ENCODE measurements around the gene ZDBF2. TPM values are rescaled to one million over a fixed set of nuclear protein-coding genes. Genes with fewer than 3 reads are reported as not detected.

ZDBF2 gene
- total RNA-seq, 1 donor from 2014 or later = 38.1 TPM

GRCh38 chr2:206324869-206325268 is 50.4 kb downstream of the ZDBF2 start:
- no peak for DNase-seq (ENCODE audit: low spot score)
- no peaks in the 10 kb centered on the region for H3K27me3 Mint-ChIP-seq (ENCODE audit: unreplicated experiment)
- no peak for TF ChIP-seq CTCF (IDR thresholded peaks at IDR 0.05; ENCODE audit: unreplicated experiment)
- H3K4me3 Mint-ChIP-seq (ENCODE audit: unreplicated experiment) = no peak overlapping the region
- H3K9me3 Mint-ChIP-seq (ENCODE audit: unreplicated experiment) = no peaks in the 10 kb centered on the region
- H3K27ac Mint-ChIP-seq (ENCODE audit: unreplicated experiment) = no peak overlapping the region
- no peaks in the 10 kb centered on the region for H3K4me1 Mint-ChIP-seq (ENCODE audit: unreplicated experiment)
- H3K36me3 Mint-ChIP-seq (ENCODE audit: low read depth, unreplicated experiment) = no peaks in the 10 kb centered on the region

GRCh38 chr2:206328974-206329373 is 54.5 kb downstream of the ZDBF2 start:
- no peaks in the 10 kb centered on the region for H3K27me3 Mint-ChIP-seq (ENCODE audit: unreplicated experiment)
- H3K4me3 Mint-ChIP-seq (ENCODE audit: unreplicated experiment) = no peak overlapping the region
- H3K4me1 Mint-ChIP-seq (ENCODE audit: unreplicated experiment) = no peaks in the 10 kb centered on the region
- no peak for DNase-seq (ENCODE audit: low spot score)
- no peak for TF ChIP-seq CTCF (IDR thresholded peaks at IDR 0.05; ENCODE audit: unreplicated experiment)
- no peaks in the 10 kb centered on the region for H3K36me3 Mint-ChIP-seq (ENCODE audit: low read depth, unreplicated experiment)
- no peaks in the 10 kb centered on the region for H3K9me3 Mint-ChIP-seq (ENCODE audit: unreplicated experiment)
- H3K27ac Mint-ChIP-seq (ENCODE audit: unreplicated experiment) = no peak overlapping the region

DNA sequence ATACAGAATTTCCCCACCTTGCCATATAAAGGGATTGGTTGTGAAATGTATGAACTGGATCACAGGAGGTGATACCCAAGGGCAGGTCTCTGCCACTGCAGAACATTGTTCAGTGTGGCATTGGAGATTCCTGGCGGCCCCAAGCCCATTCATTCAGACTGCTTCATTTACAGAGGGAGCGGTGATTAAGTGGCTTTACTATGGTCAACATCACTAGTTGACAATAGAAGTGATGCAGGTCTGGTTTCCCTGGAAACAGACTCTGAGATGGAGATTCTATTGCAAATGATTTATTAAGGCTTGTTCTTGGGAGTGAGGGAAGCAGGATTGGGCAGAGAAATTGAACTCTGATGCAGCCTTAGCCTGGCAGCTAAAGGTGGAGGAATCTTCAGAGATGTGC is 62.4 kb downstream of the ZDBF2 start:
- no peak for DNase-seq (ENCODE audit: low spot score)
- TF ChIP-seq CTCF (IDR thresholded peaks at IDR 0.05; ENCODE audit: unreplicated experiment) = no peak
- Mint-ChIP-seq H3K4me3 (ENCODE audit: unreplicated experiment) (no peak overlapping the region), H3K27ac (ENCODE audit: unreplicated experiment) (no peak overlapping the region), H3K9me3 (ENCODE audit: unreplicated experiment) (no peaks in the 10 kb centered on the region), H3K4me1 (ENCODE audit: unreplicated experiment) (no peaks in the 10 kb centered on the region), H3K27me3 (ENCODE audit: unreplicated experiment) (no peaks in the 10 kb centered on the region), H3K36me3 (ENCODE audit: low read depth, unreplicated experiment) (no peaks in the 10 kb centered on the region)

DNA sequence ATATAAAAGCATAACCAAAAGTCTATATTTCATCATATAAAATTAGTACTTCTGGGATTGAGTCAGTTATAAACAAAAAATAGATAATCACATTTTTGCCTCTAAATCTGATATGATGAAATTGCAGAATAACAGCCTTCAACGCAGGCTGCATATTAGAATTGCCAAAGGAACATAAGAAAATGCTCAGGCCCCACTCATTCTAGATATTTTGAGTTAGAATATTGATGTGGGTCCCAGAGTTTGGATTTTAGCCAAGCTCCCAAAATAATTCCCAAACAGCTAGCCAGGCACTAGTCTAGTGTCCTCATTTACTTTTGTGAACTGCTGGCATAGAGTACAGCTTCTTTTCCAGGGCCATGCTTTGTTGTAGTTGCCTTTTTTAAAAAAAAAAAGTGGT is 63.5 kb downstream of the ZDBF2 start:
- Mint-ChIP-seq H3K27ac (ENCODE audit: unreplicated experiment) (no peak overlapping the region), H3K9me3 (ENCODE audit: unreplicated experiment) (no peaks in the 10 kb centered on the region), H3K4me1 (ENCODE audit: unreplicated experiment) (no peaks in the 10 kb centered on the region), H3K4me3 (ENCODE audit: unreplicated experiment) (no peak overlapping the region), H3K27me3 (ENCODE audit: unreplicated experiment) (no peaks in the 10 kb centered on the region), H3K36me3 (ENCODE audit: low read depth, unreplicated experiment) (no peaks in the 10 kb centered on the region)
- no peak for DNase-seq (ENCODE audit: low spot score)
- TF ChIP-seq CTCF (IDR thresholded peaks at IDR 0.05; ENCODE audit: unreplicated experiment) = no peak

- no peaks in the 10 kb centered on the region for H3K4me1 Mint-ChIP-seq (ENCODE audit: unreplicated experiment)
- H3K4me3 Mint-ChIP-seq (ENCODE audit: unreplicated experiment) = no peak overlapping the region
- no peaks in the 10 kb centered on the region for H3K36me3 Mint-ChIP-seq (ENCODE audit: low read depth, unreplicated experiment)
- no peak for DNase-seq (ENCODE audit: low spot score)
- no peaks in the 10 kb centered on the region for H3K9me3 Mint-ChIP-seq (ENCODE audit: unreplicated experiment)
- H3K27ac Mint-ChIP-seq (ENCODE audit: unreplicated experiment) = no peak overlapping the region
- no peaks in the 10 kb centered on the region for H3K27me3 Mint-ChIP-seq (ENCODE audit: unreplicated experiment)
- no peak for TF ChIP-seq CTCF (IDR thresholded peaks at IDR 0.05; ENCODE audit: unreplicated experiment)
Observed at GRCh38 chr2:206341396-206341795, 66.9 kb downstream of the ZDBF2 start.

Data from endothelial cell (in vitro differentiated cells).